DMS114 treated with DMSO at 0.1 percent for 48 hours (cell line): Measurements from ENCODE around the gene TOR4A.
"Not testable (repeated sequence)": the region's sequence is repeated elsewhere in the genome, so short reads cannot be mapped to it uniquely, and the experiment has no call there.

Experiments used
- DNase-seq: peaks from one replicate; lab custom pipeline; 2025; ENCODE audit not compliant: unreplicated experiment; lab: John Stamatoyannopoulos, UW

TOR4A gene

DNA sequence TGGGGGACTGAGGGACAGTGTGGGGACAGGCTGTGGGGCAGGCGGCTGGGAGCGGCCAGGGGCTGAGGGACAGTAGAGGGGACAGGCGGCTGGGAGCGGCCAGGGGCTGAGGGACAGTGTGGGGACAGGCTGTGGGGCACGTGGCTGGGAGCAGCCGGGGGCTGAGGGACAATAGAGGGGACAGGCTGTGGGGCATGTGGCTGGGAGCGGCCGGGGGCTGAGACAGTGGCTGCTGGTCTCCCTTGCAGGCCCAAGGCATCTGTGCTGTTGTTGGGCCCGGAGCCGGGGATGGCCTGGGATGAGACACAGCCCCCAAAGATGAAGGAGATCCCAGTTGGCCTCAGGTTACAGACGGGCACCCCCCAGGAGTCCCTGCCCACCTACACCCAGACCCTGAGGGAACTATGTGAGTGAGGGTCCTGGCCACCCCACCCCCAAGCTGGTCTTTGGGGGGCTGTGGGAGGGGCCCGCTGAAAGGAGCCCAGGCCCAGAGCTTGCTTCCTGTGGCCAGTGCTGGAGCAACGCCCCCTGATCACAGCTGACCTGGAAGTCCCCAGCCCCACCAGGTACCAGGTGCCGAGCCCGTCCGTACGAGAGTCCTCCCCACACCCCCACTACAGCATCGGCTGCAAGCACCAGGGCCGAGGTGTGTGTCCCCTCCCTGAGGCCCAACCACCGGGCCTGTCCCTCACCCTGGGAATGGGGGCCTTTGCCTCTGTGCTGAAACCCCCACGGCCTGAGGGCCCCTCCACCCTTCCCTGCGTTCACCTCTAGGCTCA is 25.8 kb upstream of the TOR4A start:
- DNase-seq = no peak

DNA sequence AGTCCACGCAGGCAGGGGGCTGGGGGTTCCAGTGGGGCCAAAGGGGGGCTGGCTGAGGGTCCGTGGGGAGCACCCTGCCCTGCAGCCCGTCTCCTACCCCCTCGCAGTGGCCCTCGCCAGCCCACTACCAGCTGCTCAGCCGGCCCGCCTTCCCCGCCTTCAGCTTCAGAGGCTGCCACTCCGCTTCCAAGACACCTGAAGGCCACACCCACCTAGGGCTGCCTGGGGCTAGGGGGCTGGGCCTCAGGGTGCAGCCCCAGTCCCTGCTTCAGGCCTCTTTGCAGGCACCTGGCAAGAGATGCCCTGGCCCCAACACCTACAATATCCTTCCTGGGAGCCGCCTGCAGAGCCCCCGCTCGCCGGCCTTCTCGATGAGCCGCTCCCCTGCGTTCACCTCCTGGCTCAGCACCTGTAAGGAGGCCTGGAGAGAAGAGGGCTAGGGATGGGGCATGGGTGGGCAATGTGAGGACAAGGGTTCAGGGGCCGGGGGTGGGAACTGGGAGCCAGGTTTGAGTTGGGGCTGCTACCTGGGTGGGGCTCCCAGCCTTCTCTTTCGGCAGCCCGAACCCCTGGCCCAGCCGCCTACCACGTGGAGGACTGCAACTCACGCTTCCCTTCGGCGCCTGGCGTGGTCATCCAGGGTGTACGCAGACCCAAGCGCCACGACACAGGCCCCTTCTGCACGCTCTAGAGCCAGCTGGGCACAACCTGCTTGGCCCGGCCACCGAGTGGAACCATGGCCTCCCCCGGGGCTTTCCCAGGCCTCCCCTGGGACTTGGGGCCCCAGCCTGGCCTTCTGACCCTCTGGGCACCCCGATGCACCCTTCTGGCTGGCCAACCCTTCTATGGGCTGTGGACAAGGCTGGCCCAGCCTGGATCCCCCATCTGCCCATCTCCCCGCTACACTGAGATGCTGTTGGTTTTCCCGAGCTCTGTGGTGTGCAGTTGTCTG is 24.7 kb upstream of the TOR4A start:
- no peak for DNase-seq

DNA sequence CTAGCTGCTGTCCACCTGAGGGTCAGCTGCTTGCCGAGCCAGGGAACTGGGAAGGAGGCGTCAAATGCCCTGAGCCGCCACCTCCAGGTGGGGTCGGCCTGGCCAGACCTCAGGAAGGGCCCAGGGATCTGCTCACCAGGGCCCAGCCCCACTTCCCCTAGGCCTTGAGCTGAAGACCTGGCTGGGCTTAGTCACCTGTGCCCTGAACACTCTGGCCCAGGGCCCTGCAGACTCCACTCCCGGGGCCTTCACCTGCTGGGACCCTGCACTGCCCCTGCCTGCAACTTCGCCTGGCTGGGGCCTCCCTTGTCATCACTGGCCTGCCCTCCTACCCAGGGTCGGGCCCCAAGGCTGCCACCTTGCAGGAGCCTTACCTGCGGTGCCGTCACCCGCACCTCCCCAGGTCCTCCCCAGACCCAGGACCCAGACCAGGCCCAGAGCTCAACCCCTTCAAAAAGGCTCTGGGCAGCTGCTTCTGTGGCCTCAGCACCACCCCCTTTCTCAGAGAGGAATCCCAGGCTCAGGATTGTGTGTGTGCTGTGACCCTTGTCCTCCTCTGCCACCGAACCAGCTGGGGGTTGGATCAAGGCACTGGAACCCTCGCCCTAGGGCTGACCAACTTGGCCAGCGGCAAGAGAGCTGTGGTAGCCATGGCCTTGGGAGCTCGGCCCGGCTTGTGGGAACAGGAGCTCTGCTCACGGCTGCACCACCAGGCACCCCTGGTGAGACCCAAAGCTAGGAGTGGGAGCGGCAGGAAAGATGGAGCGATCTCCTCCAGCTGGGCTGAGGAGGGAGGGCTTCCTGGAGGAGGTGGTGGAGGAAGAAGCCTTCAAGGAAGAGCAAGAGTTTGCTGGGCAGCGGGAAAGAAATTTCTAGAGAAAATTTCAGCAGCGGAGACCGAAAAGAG is 23.6 kb upstream of the TOR4A start:
- DNase-seq = no peak

DNA sequence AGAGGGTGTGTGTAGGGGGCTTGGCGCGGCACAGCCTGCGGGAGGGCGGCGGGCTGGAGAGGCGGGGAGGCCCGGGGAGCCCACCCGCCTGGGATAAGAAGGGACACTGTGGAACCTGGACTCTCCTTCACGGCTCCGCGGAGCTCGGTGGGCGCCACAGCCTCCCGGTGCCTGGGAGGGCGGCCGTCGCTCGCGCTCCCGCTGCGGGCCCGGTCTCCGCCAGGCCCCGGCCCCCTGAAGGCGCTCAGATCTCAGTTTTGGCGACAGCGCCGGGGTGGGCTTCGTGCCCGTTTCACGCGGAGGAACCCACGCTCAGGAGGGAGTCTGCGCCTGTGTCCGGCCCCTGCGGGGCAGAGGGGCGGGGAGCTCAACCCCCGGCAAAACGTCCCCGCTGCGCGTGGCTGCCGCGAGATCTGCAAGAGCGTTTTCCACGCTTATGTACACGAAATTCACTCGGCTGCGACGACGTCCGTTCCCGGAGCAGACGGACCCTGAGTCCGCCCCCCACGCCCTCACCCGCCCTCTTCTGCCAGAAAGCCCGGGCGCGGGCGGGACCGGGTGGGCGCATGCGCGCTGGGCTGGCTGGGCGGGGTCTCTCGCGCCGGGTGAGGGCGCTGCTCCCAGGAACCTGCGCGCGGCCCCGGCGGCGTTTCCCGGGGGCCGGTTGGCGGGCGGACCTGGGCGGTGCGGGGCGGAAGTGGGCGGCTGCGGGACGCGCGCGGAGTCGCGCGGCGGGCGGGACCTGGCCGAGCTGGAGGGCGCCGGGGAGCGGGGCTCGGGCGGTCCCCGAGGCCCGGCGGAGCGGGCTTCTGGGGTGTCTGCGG is 22.7 kb upstream of the TOR4A start, which contains the start of gene NELFB:
Gene NELFB, plus strand, starts transcription at position 704 of the 824 bp plus-strand sequence.
- DNase-seq = peak; percentile 50

DNA sequence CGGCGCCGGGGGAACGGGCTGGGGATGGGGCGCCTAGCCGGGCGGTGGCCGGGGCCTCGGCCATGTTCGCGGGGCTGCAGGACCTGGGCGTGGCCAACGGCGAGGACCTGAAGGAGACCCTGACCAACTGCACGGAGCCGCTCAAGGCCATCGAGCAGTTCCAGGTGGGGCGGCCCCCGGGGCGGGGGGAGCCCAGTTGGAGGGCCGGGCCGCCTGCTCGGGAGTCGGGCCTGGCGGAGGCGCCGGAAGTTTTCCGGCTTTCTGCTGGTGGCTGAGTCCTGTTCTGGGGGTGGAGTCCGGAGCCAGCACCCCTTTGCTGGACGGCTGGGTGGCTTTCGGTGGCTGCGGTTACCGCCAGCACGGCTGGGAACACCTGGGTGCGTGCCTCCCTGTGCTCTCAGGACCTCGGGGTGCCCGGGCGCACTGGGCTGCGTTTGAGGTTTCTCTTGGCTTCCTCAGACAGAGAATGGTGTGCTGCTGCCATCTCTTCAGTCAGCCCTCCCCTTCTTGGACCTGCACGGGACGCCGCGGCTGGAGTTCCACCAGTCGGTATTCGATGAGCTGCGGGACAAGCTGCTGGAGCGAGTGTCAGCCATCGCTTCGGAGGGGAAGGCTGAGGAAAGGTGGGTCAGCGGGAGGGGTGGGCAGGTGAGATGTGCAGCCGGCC is 21.9 kb upstream of the TOR4A start:
- DNase-seq = no peak

DNA sequence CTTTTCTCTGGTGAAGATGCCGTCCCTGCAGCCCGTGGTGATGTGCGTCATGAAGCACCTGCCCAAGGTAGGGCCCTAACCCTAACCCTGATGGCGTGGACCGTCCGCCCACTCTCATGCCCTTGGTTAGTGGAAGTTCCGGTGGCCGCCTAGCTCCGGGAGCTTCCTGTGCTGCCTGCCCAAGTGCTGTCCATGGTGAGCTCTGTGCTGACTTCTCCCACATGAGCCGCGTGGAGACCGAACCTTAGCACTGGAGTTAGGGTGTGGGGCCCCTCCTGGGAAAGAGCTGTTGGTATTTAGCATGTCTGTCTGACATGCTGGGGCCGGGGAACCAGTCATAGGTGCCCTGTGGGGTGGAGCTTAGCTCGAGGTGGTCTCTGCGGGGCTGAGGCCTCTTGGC is 21.2 kb upstream of the TOR4A start:
- no peak for DNase-seq

DNA sequence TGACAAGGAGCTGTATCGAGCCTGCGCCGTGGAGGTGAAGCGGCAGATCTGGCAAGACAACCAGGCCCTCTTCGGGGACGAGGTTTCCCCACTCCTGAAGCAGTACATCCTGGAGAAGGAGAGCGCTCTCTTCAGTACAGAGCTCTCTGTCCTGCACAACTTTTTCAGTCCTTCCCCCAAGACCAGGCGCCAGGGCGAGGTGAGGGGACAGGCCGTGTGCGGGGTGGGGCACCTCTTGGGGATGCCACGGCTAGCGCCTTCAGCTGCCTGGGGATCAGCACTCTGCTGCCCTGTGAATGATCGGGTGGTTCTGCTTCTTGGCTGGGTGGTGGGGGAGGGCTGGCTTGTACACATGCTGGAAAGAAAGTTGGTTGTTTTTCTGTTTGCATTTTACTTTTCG is 20.7 kb upstream of the TOR4A start:
- DNase-seq = no peak

DNA sequence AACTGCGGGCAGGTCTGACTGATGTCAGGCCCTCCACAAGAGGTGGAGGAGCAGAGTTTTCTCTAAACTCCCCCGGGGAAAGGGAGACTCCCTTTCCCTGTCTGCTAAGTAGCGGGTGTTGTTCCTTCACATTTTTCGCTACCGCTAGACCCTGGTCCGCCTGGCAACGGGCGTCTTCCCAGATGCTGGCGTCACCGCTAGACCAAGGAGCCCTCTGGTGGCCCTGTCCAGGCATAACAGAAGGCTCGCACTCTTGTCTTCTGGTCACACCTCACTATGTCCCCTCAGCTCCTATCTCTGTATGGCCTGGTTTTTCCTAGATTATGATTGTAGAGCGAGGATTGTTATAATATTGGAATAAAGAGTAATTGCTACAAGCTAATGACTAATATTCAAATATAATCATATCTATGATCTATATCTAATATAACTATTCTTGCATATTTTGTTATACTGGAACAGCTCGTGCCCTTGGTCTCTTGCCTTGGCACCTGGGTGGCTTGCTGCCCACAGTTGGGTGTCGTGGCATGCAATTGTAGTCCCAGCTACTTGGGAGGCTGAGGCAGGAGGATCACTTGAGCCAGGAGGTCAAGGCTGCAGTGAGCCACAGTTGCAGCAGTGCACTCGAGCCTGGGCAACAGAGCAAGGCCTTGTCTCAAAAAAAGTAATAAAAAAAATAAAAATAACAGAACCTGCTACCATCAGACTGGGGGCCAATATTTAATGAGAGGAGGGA is 15.2 kb upstream of the TOR4A start:
- DNase-seq = not testable (repeated sequence)

DNA sequence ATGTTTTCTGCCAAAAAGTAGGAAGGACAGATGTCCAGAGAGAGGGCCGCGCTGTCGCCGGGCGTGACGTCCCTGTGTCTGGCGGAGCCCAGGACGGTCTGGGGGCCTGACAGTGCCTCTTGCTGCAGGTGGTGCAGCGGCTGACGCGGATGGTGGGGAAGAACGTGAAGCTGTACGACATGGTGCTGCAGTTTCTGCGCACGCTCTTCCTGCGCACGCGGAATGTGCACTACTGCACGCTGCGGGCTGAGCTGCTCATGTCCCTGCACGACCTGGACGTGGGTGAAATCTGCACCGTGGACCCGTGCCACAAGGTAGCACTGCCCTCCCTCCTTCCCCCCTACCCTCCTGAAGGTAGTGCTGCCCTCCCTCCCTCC is 14.6 kb upstream of the TOR4A start:
- no peak for DNase-seq

DNA sequence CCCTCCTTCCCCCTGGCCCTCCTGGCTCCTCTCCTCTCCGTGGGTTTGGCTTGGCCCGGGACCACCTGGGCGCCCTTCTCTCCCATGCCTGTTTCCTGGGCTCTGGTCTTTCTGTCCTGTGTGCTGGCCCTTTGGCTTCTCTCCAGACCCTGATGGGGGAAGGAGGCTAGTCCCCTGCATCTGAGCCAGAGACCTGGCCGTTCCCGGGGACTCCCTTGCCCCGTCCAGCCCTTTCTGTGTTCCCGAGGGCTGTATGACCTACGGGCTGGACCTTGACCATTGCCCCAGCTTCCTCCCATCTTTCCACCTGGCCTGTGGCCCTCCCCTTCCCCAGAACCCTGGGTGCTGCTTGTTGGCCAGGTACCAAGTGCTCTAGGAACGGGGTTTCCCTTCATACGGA is 14.0 kb upstream of the TOR4A start:
- DNase-seq = no peak

DNA sequence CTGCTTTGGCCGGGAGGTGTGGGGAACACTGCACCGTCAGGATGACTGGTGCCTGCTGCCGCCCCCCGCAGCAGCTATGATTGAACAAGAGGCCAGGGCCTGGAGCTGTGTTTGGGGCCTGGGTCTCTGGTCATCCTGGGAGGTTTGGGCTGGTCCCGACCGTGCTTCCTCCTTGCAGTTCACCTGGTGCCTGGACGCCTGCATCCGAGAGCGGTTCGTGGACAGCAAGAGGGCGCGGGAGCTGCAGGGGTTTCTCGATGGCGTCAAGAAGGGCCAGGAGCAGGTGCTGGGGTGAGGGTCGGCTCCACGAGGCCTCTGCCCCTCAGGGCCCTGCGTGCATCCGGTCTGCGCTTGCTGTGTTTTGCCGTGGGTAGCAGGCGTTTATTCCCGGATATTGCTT is 13.5 kb upstream of the TOR4A start:
- DNase-seq = no peak

DNA sequence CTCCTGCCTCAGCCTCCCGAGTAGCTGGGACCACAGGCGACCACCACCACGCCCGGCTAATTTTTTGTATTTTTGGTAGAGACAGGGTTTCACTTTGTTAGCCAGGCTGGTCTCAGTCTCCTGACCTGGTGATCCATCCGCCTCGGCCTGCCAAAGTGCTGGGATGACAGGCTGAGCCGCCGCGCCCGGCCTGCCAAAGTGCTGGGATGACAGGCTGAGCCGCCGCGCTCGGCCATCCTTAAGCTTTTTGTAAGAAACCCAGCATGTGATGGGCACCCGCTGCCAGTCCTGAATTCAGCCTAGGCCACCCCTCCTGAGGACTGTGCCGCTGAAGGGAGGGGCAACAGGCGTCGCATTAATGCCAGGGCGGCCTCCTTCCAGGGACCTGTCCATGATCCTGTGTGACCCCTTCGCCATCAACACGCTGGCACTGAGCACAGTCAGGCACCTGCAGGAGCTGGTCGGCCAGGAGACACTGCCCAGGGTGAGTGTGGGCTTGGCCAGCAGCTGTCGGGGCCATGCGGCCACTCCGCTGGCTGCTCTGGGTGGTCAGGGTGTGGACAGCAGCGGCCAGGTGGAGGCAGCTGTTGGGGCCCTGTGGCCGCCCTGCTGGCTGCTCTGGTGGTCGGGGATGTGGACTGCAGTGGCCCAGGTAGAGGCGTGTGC is 11.9 kb upstream of the TOR4A start:
- DNase-seq = no peak

DNA sequence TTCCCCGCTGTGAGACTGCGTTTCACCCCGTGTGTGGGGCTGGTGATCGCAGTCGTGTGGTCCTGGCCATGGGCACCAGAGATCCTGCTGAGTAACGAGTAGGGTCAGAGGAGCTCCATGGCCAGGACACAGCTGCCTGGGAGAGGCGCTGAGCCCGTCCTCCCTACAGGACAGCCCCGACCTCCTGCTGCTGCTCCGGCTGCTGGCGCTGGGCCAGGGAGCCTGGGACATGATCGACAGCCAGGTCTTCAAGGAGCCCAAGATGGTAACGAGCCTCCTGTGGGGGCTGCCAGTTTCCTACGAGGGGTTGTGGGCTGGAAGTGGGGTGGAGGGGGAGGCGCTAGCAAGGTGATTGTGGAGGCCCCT is 11.4 kb upstream of the TOR4A start:
- no peak for DNase-seq

DNA sequence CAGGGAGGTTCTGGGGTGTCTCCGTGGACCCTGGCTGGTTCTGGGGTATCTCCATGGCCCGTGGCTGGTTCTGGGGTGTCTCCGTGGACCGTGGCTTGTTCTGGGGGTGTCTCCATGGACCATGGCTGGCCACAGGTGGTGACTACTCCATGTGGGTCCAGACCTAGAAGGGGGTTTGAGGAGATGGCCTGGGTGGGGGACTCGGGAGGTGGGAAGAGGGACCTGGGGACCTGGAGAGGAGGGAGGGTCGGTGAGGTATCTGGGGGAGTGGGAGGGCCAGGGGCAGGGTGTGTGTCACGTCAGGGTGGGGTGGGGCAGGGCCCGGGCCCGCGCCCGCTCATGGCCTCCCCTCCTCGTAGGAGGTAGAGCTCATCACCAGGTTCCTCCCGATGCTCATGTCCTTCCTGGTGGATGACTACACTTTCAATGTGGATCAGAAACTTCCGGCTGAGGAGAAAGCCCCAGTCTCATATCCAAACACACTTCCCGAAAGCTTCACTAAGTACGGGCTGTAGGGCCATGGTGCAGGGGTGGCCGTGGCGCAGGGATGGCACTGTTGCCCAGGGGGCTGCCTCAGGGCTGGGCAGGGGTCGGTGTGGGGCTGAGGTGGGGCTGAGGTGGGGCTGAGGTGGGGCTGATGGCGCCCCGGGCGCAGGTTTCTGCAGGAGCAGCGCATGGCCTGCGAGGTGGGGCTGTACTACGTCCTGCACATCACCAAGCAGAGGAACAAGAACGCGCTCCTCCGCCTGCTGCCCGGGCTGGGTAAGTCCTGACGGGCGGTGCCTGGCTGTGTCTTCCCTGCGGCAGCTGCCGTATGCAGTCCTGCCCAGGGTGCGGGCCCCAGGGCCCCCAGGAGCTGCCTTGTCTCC is 10.7 kb upstream of the TOR4A start:
- no peak for DNase-seq

DNA sequence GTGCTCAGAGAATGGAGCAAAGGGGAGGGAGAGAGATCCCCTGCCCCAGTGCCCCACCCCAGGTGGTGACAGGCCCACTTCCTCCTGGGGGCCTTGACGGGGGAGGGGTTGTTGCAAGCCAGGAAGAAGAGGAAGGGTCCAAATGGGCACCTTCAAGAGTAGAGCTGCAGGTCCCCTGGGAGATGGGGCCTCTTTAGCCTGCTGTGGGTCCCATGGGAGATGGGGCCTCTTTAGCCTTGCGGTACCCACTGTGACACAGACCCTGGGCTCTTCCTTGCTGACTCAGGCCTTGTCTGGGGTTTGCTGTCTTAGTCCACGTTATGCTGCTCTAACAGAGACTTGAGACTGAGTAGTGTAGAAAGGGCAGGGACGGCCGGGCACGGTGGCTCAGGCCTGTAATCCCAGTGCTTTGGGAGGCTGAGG is 9.6 kb upstream of the TOR4A start:
- no peak for DNase-seq

DNA sequence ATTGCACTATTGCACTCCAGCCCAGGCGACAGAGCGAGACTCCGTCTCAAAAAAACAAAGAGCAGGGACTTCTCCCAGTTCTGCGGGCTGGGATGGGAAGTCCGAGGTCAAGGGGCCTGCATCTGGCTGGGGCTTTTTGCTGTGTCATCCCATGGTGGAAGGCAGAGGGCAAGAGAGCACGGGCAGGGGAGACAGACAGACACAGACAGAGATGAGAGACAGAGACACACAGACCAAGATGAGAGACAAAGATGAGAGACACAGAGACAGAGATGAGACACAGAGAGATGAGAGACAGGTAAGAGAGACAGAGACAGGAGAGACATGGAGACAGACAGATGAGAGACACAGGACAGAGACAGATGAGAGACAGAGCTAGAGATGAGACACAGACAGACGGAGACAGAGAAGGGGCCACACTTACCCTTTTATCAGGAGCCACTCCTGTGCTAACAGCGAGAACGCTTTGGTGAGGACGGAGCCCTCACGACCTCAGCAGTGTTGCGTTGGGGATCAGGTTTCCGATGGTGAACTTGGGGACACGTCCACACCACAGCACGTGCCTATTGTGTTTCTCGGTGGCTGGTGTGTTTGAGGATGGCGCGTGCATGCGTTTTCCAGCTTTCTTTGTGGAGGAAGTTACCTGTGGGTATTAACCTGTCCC is 8.9 kb upstream of the TOR4A start:
- no peak for DNase-seq

DNA sequence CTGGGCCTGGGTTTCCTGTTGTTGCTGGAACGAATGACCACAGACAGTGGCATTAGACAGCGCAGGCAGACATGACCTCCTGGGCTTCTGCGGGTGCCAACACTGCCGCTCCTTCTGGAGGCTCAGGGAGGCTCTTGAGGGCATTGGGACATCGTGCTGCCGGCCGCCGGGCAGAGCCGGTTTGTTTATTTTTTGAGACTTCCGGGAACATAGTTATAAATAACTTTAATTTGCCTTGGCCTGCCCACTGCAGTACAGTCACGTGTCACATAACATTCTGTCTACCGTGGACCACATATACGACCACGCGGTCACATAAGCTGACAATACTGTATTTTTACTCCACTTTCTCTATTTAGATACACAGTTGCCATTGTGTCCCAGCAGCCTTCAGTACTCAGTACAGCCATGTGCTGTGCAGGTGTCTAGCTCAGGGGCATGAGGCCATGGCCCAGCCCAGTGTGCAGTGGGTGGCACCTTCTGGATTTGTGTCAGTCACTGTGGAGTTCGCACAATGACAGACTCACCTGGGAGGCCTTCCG is 8.2 kb upstream of the TOR4A start:
- no peak for DNase-seq
